ENCODE data around the gene FBXL16. TPM values are rescaled to one million over a fixed set of nuclear protein-coding genes. Genes with fewer than 3 reads are reported as not detected.

The FBXL16 gene
- total and polyA plus RNA-seq, 9 of the 15 experiments (the other 6 are each of a cell fraction or from before 2014, with no cell fraction given), result 0.21 to 8.2 (median 1.7) TPM

DNA sequence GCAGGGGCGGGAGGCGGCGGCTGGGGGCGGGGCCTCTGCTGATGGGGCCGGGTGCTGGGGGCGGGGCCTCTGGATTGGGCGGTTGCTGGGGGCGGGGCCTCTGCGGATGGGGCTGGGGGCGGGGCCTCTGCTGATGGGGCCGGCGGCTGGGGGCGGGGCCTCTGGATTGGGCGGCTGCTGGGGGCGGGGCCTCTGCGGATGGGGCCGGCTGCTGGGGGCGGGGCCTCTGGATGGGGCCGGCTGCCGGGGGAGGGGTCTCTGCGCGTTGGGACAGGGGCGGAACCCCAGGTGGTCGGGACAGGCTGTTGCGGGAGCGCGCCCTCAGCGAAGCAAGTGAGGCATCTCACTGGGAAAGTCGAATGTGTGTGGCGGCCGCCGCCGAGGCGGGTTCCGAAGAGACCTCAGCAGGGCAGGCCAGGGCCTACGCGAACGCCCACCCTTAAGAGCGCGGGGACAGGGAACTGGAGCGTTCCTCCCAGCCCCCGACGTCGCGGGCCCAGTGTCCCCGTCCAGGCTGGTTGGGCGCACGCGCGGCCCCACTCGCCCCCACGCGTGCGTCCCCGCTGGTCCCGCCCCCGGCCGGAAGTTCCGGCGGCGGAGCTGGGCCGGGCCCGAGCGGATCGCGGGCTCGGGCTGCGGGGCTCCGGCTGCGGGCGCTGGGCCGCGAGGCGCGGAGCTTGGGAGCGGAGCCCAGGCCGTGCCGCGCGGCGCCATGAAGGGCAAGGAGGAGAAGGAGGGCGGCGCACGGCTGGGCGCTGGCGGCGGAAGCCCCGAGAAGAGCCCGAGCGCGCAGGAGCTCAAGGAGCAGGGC is 25.6 kb downstream of the FBXL16 start, which contains the start of gene STUB1 (continued):
- TF ChIP-seq, protein P1, sequence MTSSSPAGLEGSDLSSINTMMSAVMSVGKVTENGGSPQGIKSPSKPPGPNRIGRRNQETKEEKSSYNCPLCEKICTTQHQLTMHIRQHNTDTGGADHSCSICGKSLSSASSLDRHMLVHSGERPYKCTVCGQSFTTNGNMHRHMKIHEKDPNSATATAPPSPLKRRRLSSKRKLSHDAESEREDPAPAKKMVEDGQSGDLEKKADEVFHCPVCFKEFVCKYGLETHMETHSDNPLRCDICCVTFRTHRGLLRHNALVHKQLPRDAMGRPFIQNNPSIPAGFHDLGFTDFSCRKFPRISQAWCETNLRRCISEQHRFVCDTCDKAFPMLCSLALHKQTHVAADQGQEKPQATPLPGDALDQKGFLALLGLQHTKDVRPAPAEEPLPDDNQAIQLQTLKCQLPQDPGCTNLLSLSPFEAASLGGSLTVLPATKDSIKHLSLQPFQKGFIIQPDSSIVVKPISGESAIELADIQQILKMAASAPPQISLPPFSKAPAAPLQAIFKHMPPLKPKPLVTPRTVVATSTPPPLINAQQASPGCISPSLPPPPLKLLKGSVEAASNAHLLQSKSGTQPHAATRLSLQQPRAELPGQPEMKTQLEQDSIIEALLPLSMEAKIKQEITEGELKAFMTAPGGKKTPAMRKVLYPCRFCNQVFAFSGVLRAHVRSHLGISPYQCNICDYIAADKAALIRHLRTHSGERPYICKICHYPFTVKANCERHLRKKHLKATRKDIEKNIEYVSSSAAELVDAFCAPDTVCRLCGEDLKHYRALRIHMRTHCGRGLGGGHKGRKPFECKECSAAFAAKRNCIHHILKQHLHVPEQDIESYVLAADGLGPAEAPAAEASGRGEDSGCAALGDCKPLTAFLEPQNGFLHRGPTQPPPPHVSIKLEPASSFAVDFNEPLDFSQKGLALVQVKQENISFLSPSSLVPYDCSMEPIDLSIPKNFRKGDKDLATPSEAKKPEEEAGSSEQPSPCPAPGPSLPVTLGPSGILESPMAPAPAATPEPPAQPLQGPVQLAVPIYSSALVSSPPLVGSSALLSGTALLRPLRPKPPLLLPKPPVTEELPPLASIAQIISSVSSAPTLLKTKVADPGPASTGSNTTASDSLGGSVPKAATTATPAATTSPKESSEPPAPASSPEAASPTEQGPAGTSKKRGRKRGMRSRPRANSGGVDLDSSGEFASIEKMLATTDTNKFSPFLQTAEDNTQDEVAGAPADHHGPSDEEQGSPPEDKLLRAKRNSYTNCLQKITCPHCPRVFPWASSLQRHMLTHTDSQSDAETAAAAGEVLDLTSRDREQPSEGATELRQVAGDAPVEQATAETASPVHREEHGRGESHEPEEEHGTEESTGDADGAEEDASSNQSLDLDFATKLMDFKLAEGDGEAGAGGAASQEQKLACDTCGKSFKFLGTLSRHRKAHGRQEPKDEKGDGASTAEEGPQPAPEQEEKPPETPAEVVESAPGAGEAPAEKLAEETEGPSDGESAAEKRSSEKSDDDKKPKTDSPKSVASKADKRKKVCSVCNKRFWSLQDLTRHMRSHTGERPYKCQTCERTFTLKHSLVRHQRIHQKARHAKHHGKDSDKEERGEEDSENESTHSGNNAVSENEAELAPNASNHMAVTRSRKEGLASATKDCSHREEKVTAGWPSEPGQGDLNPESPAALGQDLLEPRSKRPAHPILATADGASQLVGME (CRISPR knock-in tag; IDR thresholded peaks at IDR 0.05), result no peak
- TF ChIP-seq, protein P2, sequence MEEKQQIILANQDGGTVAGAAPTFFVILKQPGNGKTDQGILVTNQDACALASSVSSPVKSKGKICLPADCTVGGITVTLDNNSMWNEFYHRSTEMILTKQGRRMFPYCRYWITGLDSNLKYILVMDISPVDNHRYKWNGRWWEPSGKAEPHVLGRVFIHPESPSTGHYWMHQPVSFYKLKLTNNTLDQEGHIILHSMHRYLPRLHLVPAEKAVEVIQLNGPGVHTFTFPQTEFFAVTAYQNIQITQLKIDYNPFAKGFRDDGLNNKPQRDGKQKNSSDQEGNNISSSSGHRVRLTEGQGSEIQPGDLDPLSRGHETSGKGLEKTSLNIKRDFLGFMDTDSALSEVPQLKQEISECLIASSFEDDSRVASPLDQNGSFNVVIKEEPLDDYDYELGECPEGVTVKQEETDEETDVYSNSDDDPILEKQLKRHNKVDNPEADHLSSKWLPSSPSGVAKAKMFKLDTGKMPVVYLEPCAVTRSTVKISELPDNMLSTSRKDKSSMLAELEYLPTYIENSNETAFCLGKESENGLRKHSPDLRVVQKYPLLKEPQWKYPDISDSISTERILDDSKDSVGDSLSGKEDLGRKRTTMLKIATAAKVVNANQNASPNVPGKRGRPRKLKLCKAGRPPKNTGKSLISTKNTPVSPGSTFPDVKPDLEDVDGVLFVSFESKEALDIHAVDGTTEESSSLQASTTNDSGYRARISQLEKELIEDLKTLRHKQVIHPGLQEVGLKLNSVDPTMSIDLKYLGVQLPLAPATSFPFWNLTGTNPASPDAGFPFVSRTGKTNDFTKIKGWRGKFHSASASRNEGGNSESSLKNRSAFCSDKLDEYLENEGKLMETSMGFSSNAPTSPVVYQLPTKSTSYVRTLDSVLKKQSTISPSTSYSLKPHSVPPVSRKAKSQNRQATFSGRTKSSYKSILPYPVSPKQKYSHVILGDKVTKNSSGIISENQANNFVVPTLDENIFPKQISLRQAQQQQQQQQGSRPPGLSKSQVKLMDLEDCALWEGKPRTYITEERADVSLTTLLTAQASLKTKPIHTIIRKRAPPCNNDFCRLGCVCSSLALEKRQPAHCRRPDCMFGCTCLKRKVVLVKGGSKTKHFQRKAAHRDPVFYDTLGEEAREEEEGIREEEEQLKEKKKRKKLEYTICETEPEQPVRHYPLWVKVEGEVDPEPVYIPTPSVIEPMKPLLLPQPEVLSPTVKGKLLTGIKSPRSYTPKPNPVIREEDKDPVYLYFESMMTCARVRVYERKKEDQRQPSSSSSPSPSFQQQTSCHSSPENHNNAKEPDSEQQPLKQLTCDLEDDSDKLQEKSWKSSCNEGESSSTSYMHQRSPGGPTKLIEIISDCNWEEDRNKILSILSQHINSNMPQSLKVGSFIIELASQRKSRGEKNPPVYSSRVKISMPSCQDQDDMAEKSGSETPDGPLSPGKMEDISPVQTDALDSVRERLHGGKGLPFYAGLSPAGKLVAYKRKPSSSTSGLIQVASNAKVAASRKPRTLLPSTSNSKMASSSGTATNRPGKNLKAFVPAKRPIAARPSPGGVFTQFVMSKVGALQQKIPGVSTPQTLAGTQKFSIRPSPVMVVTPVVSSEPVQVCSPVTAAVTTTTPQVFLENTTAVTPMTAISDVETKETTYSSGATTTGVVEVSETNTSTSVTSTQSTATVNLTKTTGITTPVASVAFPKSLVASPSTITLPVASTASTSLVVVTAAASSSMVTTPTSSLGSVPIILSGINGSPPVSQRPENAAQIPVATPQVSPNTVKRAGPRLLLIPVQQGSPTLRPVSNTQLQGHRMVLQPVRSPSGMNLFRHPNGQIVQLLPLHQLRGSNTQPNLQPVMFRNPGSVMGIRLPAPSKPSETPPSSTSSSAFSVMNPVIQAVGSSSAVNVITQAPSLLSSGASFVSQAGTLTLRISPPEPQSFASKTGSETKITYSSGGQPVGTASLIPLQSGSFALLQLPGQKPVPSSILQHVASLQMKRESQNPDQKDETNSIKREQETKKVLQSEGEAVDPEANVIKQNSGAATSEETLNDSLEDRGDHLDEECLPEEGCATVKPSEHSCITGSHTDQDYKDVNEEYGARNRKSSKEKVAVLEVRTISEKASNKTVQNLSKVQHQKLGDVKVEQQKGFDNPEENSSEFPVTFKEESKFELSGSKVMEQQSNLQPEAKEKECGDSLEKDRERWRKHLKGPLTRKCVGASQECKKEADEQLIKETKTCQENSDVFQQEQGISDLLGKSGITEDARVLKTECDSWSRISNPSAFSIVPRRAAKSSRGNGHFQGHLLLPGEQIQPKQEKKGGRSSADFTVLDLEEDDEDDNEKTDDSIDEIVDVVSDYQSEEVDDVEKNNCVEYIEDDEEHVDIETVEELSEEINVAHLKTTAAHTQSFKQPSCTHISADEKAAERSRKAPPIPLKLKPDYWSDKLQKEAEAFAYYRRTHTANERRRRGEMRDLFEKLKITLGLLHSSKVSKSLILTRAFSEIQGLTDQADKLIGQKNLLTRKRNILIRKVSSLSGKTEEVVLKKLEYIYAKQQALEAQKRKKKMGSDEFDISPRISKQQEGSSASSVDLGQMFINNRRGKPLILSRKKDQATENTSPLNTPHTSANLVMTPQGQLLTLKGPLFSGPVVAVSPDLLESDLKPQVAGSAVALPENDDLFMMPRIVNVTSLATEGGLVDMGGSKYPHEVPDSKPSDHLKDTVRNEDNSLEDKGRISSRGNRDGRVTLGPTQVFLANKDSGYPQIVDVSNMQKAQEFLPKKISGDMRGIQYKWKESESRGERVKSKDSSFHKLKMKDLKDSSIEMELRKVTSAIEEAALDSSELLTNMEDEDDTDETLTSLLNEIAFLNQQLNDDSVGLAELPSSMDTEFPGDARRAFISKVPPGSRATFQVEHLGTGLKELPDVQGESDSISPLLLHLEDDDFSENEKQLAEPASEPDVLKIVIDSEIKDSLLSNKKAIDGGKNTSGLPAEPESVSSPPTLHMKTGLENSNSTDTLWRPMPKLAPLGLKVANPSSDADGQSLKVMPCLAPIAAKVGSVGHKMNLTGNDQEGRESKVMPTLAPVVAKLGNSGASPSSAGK (IDR thresholded peaks at IDR 0.05), result no peak; the same call in 1 of the 2 replicates
- peak; percentile 55 for TF ChIP-seq CCNT2 (IDR thresholded peaks at IDR 0.05; ENCODE audit: borderline replicate concordance, extremely low read depth, insufficient read length, low read depth, low read length)
- TF ChIP-seq HNRNPH1 (optimal IDR thresholded peaks at IDR 0.05; ENCODE audit: low read depth, low read length), result no peak
- TF ChIP-seq, protein P3, sequence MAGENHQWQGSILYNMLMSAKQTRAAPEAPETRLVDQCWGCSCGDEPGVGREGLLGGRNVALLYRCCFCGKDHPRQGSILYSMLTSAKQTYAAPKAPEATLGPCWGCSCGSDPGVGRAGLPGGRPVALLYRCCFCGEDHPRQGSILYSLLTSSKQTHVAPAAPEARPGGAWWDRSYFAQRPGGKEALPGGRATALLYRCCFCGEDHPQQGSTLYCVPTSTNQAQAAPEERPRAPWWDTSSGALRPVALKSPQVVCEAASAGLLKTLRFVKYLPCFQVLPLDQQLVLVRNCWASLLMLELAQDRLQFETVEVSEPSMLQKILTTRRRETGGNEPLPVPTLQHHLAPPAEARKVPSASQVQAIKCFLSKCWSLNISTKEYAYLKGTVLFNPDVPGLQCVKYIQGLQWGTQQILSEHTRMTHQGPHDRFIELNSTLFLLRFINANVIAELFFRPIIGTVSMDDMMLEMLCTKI (IDR thresholded peaks at IDR 0.05; ENCODE audit: partially characterized antibody), result no peak
- no peak for TF ChIP-seq PHB2 (IDR thresholded peaks at IDR 0.05; ENCODE audit: low read depth)
- peak in 1 of 2 experiments; percentile 77; a peak in 2 of 4 replicates for TF ChIP-seq HDAC1 (IDR thresholded peaks at IDR 0.05)

Measured in K562 (cell line).